Hematopoietic multipotent progenitor cell treated with erythropoietin and hydrocortisone succinate and interleukin-3 and kit ligand, for 8 days (in vitro differentiated cells): ENCODE measurements around the gene KIDINS220.

Source experiments
- DNase-seq: peaks from one replicate; pipeline ENCODE4 v3.0.0-alpha.2; 2015

Gene KIDINS220

DNA sequence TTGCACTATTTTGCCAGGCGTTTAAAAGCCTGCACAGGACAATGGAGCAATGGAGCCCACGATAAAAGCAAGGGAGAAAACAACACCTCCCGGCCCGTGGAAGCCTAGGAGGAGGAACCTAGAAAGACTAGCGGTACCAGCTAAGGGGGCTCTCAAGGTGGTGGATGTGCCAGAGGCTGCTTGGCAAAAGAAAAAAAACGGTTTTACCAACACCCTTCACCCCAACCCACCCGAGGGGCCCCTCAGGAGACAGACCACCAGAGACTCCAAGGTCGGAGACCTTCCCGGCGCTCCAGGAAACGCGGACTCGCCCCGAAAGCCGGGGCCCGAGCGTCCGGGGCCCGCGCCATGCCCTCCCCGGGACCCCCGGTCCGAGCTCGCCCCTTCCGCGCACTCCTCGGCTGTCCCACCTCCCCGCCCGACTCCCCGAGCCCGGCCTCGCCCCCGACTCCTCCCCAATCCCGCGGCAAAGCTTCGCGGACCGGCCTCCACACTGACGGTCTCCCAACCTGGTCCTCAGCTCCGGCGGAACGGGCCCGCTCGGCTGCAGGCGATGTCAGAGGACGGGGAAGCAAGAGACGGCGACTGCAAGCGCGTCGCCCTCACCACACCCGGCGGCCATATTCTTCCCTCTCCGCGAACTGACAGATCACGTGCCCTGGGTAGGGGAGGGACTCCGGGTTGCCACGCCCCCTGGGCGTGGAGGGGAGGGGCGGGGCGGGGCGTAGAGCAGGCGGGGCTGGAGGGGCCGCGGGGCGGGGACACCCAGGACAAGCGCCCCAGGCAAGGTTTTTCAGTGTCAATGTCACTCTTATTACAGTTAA is at the start of gene KIDINS220:
TSS of gene KIDINS220 (minus strand) at position 643 of the 824 bp plus-strand sequence. CDS start 10,520 bp downstream, outside the sequence.
- DNase-seq = peak; percentile 79

DNA sequence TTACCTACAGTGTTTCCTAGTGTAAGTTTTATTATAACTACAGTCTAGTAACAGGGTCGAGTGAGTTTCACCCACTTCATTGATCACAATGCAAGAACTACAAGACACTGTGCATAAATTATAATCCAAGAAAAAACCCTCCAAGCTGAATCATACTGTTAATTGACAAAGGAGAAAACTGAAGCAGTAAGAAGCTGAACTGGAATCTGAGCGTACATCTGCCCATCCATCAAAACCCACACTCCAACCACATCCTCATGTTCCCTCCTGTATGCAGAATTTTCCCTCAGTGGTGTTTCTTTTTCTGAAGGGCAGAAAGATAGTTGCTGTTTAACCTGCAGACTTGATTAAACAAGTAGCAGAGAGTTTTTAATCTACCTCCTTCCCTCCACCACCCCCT is 49.5 kb upstream of the KIDINS220 start:
- DNase-seq = no peak

DNA sequence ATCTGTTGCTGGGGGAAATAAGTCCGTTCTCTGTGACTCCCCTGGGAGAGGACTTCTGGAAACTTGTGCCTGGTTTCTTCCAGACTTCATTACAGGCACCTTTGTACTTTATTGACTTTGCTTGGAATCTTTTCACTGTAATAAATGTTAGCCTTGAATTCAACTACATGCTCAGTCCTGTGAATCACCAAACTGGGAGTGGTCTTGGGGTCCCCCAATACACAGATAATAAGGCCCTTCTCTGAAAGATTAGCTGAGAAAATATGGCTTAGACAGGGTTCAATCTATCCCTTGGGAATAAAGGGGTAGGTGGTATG is 48.7 kb upstream of the KIDINS220 start:
- no peak for DNase-seq

DNA sequence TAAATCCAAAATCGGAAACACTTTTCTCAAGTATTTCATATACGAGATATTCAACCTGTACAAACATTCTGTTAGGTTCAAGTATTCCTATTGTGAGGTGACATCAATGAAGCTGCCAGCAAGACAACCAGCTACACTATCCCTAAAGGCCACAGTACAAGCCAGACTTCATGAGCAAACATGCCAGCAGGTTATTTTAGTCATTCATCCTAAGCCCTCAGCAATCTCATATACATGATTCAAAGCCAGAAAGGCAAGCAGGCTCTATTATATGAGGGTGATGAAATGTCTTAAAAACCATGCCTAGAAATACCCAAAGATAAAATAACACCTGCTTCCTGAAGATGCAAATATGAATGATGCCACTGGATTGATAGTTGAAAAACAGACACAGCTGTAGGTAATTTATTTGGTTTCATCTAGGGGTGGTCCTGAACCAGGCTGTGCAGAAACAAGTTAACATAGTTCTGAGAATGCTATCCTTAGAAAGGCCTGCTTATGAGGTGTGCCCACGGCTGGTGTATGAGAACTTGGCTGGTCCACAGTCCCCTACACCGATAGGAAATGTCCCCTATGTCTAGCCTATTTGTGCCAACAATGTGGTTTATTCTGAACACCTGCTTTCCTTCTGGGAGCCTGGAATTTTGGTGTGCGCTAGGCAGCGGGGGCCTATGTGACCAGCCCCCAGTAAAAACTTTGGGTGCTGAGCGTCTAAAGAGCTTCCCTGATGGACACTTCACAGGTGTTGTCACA is 48.2 kb upstream of the KIDINS220 start:
- DNase-seq = no peak

GRCh38 chr2:8884812-8885211 is 47.4 kb upstream of the KIDINS220 start:
- no peak for DNase-seq

DNA sequence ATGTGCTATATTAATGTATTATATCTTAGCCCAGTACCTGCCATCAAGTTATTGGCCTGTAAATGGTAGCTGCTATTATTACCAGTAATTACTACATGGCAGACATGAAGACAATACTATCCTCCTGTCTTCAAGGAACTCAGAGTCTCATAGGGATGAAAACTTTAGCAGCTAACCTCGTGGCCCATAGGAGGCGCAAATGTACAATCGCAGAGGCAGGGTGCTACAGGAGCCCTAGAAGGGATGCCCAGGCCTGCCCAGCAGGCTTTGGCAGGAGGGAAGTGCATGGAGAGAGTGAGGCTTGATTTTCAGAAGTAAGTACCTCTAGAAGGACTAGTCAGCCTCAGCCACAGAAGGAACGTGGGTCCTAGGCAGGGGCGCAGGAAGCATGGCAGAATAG is 44.7 kb upstream of the KIDINS220 start:
- peak; percentile 78 for DNase-seq

GRCh38 chr2:8877894-8878293 is 40.5 kb upstream of the KIDINS220 start:
- no peak for DNase-seq

- DNase-seq = no peak
Measured at GRCh38 chr2:8877332-8877731, 39.9 kb upstream of the KIDINS220 start.

DNA sequence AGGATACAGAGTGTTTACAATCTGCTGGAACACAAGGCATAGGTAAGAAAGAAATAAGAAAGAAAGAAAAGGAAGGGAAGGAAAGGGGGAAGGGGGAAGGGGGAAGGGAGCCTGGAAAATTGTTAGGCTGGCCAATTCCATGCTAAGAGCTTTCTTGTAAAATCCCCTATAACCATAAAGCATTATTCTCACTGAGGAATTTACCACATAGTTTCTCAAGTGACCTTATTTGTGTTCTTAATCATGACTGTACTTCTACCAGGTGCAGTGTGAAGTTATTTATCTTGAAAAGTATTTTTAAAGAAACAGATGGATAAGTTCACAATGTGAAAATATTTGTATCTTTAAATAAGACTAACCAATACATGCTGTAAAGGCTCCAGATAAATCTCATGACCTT is 39.2 kb upstream of the KIDINS220 start:
- no peak for DNase-seq

DNA sequence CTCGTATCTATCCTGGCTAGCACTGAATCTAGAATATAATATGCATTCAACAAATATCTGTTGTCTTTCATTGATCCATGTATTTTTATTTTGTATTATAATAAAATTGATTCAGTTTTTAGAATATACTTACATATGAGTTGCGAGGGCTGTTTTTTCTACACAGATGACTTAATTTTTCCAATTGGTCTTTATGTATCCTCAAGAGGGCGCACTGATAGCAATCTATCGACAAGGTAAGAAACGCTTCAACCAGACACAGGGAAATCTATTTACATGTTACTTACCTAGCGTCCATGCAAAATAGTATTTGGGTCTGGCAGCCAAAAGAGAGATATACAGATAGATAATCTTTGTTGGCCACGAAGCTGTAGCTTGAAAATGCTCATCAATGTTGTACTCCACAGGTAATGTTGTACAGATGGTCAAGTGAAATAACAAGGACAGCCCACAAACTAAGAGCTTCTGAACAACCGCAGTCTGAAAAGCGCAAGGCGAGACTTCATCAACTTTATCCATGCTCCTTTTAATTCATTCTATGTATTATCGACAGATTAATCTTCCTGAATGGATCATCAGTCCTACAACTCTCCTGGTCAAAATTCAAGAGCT is 35.5 kb upstream of the KIDINS220 start:
- peak; percentile 75 for DNase-seq

GRCh38 chr2:8870441-8870840 is 33.0 kb upstream of the KIDINS220 start:
- no peak for DNase-seq

DNA sequence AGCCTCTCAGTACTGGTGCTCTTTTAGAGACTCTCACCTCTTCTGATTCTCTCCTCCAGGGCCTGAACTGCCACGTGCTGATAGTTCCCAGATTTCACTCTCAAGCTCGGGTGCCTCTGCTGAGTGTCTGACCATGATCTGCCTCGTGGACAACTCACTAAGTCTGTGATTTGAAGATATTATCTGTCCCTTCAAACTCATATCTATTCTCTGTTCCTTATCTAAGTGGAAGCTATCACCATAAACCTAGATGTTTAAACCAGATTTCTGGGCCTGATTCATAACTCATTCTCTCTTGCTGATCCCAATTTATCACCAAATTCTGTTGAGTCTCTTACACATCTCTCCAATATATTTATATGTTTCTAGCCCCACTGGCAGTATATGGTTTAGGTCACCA is 29.9 kb upstream of the KIDINS220 start:
- DNase-seq = no peak

GRCh38 chr2:8863331-8863953 is 26.0 kb upstream of the KIDINS220 start:
- no peak for DNase-seq

GRCh38 chr2:8862230-8862629 is 24.8 kb upstream of the KIDINS220 start:
- DNase-seq = no peak

DNA sequence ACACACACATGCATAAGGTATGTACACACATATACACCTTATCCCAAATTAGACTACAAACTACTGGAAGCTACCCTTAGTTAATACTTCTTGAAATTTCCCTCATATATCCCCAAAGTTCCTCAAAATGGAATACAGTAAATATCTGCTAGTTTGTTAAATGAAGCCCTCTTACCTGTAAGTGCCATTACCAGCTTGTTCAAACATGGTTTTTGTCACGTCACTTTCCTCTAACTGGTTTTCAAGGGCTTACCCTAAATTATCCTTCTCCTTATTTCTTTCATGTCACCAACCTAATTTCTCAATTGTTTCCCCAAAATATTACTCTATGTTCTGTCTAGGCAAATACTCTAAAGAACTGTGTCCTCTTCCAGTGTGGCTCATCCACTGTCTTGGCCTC is 24.4 kb upstream of the KIDINS220 start:
- no peak for DNase-seq

DNA sequence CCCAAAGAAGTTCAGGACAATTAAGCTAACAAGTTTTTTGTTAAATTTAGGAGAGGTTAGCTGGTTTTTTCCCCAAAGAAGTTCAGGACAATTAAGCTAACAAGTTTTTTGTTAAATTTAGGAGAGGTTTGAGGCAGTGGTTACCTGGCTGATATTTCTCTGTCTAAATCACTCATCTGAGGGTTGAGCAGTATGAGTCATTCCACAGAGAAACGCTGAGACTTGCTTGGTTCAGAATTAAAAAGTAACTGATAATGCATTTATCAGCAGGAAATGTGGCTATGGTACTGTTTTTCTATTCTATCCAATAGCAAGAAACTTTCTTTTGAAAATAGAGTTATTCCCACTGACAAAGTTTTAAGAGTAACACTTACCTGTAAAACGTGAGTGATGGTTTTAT is 22.8 kb upstream of the KIDINS220 start:
- no peak for DNase-seq

- no peak for DNase-seq
Measured at GRCh38 chr2:8858910-8859309, 21.5 kb upstream of the KIDINS220 start.

GRCh38 chr2:8858264-8858663 is 20.9 kb upstream of the KIDINS220 start:
- no peak for DNase-seq

GRCh38 chr2:8857709-8858108 is 20.3 kb upstream of the KIDINS220 start:
- no peak for DNase-seq

DNA sequence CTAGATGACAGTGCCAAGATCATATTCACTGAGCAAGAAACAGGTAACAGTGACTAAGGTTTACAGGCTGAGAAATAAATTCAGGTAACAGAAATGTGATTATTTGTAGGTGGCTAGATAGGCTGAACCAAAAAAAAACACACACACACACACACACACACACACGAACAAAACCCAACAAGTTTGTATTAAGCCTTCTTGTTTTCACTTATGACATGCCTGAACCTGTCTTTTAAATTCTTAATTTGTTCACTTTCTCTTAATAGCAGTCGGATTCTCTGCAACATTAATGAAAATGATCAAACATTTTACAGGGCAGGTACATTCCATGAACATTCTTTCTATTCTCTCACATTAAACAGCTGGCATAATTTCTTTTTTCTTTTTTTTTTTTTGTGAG is 18.8 kb upstream of the KIDINS220 start:
- DNase-seq = no peak

DNA sequence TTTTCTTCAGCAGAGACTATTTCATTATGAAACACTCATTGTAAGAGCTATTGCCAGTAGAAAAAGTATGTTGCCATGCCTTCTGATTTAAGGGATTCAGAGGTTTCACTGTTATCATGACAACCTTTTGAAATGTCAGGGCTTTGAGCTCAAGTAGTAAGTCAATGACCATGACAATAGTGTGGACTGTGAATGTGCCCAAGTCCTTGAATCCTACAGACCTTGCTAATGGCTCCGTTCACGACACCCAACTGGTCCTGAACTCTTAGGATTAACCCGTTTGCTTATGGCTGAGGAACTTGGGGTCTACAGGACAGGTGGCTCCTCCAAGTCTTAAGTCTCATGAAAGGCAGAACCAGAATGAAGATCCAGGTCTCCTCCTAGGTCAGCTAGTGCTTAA is 17.6 kb upstream of the KIDINS220 start:
- no peak for DNase-seq

DNA sequence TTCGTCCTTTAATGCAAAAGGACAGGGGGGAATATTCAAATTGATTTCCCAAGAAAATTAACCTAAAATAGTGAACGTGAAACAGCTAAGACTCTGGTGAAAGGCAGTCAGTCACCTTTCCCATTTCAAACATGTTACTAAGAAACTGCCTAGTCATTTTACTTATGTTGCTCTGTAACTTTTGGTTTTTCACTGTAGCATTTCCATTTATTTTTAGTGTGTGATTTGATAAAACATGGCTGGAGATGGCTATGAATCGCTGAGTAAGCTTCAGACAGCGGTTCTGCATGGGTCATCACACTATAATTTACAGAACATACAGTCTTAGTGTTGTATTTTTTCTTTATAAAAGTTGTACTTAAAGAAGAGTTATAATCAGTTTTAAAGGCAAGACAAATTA is 16.0 kb upstream of the KIDINS220 start:
- DNase-seq = no peak

- DNase-seq = no peak
Measured at GRCh38 chr2:8851811-8852560, 14.6 kb upstream of the KIDINS220 start.
